Spinal cord (tissue), 10 donors: ENCODE results near the gene XYLT1. TPM values are rescaled to one million over a fixed set of nuclear protein-coding genes. Genes with fewer than 3 reads are reported as not detected.

ENCODE experiments used
- DNase-seq, 6 donors: peaks; one replicate each; pipeline versions ENCODE4 v3.0.0 to v3.0.0-alpha.2; 2013 to 2015; ENCODE audit warnings: low spot score in 6 of 6, low read depth in 4 of 6
- H3K27ac ChIP-seq: one replicate; pipeline ENCODE4 v1.5.1; 2013; ENCODE audit warnings: low read depth, low read length, control low read depth
- H3K27me3 ChIP-seq: one replicate; pipeline ENCODE4 v1.6.1; 2013; ENCODE audit warnings: low read length; ENCODE audit not compliant: control insufficient read depth, insufficient read depth
- H3K36me3 ChIP-seq: one replicate; pipeline ENCODE4 v1.6.1; 2013; ENCODE audit warnings: low read length; ENCODE audit not compliant: control insufficient read depth, insufficient read depth
- H3K4me1 ChIP-seq: one replicate; pipeline ENCODE4 v1.6.1; 2013; ENCODE audit warnings: low read length; ENCODE audit not compliant: control insufficient read depth, insufficient read depth
- H3K4me3 ChIP-seq: one replicate; pipeline ENCODE4 v1.5.1; 2013; ENCODE audit warnings: low read depth, low read length, control low read depth
- H3K9me3 ChIP-seq: one replicate; pipeline ENCODE4 v1.6.1; 2013; ENCODE audit warnings: low read length; ENCODE audit not compliant: control insufficient read depth, insufficient read depth
- WGBS: methylation state at CpG from one replicate; pipeline ENCODE4 v1.1.5; 2013; ENCODE audit warnings: missing lambda C conversion rate; ENCODE audit not compliant: insufficient coverage; 5-methylcytosine and 5-hydroxymethylcytosine counted together
- polyA plus RNA-seq, 2 donors: library from polyadenylated mRNA; unstranded; fragments of 120-200 nt; gene quantifications; one replicate each; pipeline ENCODE4 v1.2.1, GENCODE V29; 2013; ENCODE audit not compliant: insufficient read length in 2 of 2
- total RNA-seq, 2 donors: library from RNA; depleted of rRNA in 1 of 2; stranded (reverse); fragments of 120-200 nt in 1 of 2; fragments of >200 nt in 1 of 2; gene quantifications; one replicate each; pipeline versions ENCODE4 v1.2.3 to v1.2.4, GENCODE V29; 2013 to 2014
- donor health status: healthy.

XYLT1 gene
- total and polyA plus RNA-seq, 4 donors: 13.0 to 17.0 (median 15.2) TPM

- Histone ChIP-seq H3K4me3 (no peak overlapping the region), H3K4me1 (peaks cover 42% of the 10 kb centered on the region), H3K9me3 (no peaks in the 10 kb centered on the region), H3K36me3 (no peaks in the 10 kb centered on the region), H3K27me3 (no peaks in the 10 kb centered on the region), H3K27ac (no peak overlapping the region)
- 58% methylated on average over 8 of the region's 9 CpGs for WGBS
- no peak for DNase-seq
These were observed 103.7 kb downstream of the XYLT1 start for GRCh38 chr16:17367036-17367435.

DNA sequence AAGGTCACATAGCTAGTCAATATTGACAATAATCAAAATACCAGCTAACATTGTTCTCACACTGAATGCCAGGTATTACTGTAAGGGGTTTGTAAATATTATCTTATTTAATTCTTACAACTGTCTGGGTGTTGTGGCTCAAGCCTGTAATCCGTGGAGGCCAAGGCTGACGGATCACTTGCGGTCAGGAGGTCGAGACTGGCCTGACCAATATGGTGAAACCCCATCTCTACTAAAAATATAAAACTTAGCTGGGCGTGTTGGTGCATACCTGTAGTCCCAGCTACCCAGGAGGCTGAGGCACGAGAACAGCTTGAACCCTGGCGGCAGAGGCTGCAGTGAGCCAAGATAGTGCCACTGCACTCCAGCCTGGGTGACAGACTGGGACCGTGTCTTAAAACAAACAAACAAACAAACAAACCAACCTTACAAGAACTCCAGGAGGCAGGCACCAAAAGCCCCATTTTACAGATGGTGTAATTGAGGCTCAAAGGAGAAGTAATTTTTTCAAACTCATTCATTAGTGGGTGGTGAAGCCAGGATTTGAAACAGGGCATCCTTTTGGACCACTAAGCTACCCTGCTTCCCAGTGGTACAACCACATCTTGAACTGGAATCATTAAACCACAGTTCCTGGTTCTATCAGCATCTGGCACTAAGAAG is 104.3 kb downstream of the XYLT1 start:
- WGBS: 93% methylated on average over 7 of the region's 8 CpGs
- peaks cover 42% of the 10 kb centered on the region for H3K4me1 ChIP-seq
- no peak for DNase-seq

GRCh38 chr16:17365591-17366298 is 105.0 kb downstream of the XYLT1 start:
- Histone ChIP-seq H3K36me3 (no peaks in the 10 kb centered on the region), H3K27ac (no peak overlapping the region), H3K27me3 (no peaks in the 10 kb centered on the region), H3K4me1 (peaks cover 45% of the 10 kb centered on the region), H3K4me3 (no peak overlapping the region), H3K9me3 (no peaks in the 10 kb centered on the region)
- WGBS: no CpG with 5 or more reads among the region's 3 CpGs
- DNase-seq: no peak

More for the DNA sequence above, 104.3 kb downstream of the XYLT1 start:
- Histone ChIP-seq H3K27ac (no peak overlapping the region), H3K36me3 (no peaks in the 10 kb centered on the region), H3K9me3 (no peaks in the 10 kb centered on the region), H3K27me3 (no peaks in the 10 kb centered on the region), H3K4me3 (no peak overlapping the region)

- Histone ChIP-seq H3K9me3 (no peaks in the 10 kb centered on the region), H3K4me3 (no peak overlapping the region), H3K27ac (no peak overlapping the region), H3K4me1 (peaks cover 39% of the 10 kb centered on the region), H3K27me3 (no peaks in the 10 kb centered on the region), H3K36me3 (no peaks in the 10 kb centered on the region)
- WGBS: 63% methylated on average over 4 of the region's 4 CpGs
- no peak for DNase-seq
These were observed 105.6 kb downstream of the XYLT1 start for GRCh38 chr16:17365211-17365541.

- Histone ChIP-seq H3K4me3 (no peak overlapping the region), H3K27ac (no peak overlapping the region), H3K4me1 (peaks cover 37% of the 10 kb centered on the region), H3K9me3 (no peaks in the 10 kb centered on the region), H3K36me3 (no peaks in the 10 kb centered on the region), H3K27me3 (no peaks in the 10 kb centered on the region)
- DNase-seq: no peak
- WGBS: 67% methylated on average over 9 of the region's 18 CpGs
These were observed 106.2 kb downstream of the XYLT1 start for GRCh38 chr16:17364319-17365210.

DNA sequence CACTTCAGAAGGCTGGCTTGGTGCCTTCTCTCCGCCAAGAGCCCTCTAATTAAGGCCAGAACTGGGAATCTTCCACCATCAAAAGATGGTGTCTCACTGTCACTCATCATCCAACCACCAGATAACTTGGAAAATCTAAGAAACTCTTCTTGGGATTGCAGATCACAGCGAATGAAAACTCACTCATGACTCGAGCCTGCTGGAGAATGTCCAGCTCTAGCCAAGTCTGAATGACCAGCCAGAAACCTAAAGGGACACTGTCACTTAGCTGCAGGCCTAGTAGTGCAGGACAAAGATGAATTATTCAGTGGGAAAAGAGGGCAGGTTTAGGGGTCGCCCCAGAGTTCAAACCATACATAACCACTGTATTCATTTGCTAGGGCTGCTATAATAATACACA is 107.8 kb downstream of the XYLT1 start:
- H3K27ac ChIP-seq: no peak overlapping the region
- DNase-seq: no peak
- 63% methylated on average over 3 of the region's 4 CpGs for WGBS
- H3K4me1 ChIP-seq: peaks cover 31% of the 10 kb centered on the region
- H3K9me3 ChIP-seq: no peaks in the 10 kb centered on the region
- H3K4me3 ChIP-seq: no peak overlapping the region
- no peaks in the 10 kb centered on the region for H3K27me3 ChIP-seq
- H3K36me3 ChIP-seq: no peaks in the 10 kb centered on the region

- Histone ChIP-seq H3K36me3 (no peaks in the 10 kb centered on the region), H3K4me3 (no peak overlapping the region), H3K4me1 (peaks cover 27% of the 10 kb centered on the region), H3K9me3 (no peaks in the 10 kb centered on the region), H3K27ac (no peak overlapping the region), H3K27me3 (no peaks in the 10 kb centered on the region)
- peak in 1 of 6 donors; percentile 43 for DNase-seq
- 80% methylated on average over 1 of the region's 5 CpGs for WGBS
These were observed 108.6 kb downstream of the XYLT1 start for GRCh38 chr16:17362183-17362582.

GRCh38 chr16:17360693-17361122 is 110.1 kb downstream of the XYLT1 start:
- peak in 1 of 6 donors; percentile 68 for DNase-seq
- H3K9me3 ChIP-seq: no peaks in the 10 kb centered on the region
- no peak overlapping the region for H3K4me3 ChIP-seq
- no peak overlapping the region for H3K27ac ChIP-seq
- 62% methylated on average over 3 of the region's 7 CpGs for WGBS
- H3K27me3 ChIP-seq: no peaks in the 10 kb centered on the region
- H3K36me3 ChIP-seq: peaks cover 2% of the 10 kb centered on the region
- peaks cover 23% of the 10 kb centered on the region for H3K4me1 ChIP-seq

DNA sequence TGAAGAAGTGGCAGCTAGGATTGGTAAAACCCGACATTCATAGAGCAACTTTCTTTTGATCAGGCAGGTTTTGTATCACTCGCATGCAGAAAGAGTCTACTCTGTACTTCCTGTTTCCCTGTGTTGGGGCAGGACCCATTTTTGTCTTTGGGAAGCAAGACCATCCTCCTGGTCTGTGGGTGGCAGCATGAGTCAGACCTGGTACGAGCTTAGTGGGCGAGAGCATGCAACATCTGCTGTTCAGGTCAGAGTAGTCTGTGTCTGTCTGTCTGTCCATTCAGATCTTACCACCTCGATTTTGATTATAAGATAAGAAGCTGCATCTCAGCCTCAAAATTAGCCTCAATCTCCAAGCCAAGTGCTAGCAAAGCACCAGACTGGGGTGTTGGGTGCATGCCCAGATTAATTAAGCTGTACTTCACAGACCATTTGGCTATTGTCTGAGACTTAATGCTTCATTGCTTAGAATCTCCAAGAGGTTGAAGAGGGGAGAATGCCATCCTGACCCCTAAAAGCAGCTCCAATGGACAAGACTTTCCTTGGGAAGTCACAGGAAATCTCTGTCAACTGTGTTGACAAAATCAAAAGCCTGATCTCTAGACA is 110.9 kb downstream of the XYLT1 start:
- Histone ChIP-seq H3K27ac (no peak overlapping the region), H3K9me3 (no peaks in the 10 kb centered on the region), H3K4me1 (peaks cover 22% of the 10 kb centered on the region), H3K4me3 (no peak overlapping the region), H3K27me3 (no peaks in the 10 kb centered on the region), H3K36me3 (peaks cover 2% of the 10 kb centered on the region)
- peak in 2 of 6 donors; percentile 73 to 90 for DNase-seq
- 70% methylated on average over 4 of the region's 5 CpGs for WGBS
